GM21390 (cell line): ENCODE measurements around the gene PRDX6.
"Not testable (repeated sequence)": the region's sequence is repeated elsewhere in the genome, so short reads cannot be mapped to it uniquely, and the experiment has no call there.

ENCODE experiments used
- ATAC-seq: cut with Tn5 transposase; IDR thresholded peaks from one replicate; pipeline ENCODE4 v1.9.1; 2021; ENCODE audit not compliant: unreplicated experiment

The PRDX6 gene

GRCh38 chr1:173495609-173496267, 18.6 kb downstream of the PRDX6 start:
- ATAC-seq = no peak

GRCh38 chr1:173496757-173497320, 19.7 kb downstream of the PRDX6 start:
- ATAC-seq = no peak

GRCh38 chr1:173499729-173500128, 22.6 kb downstream of the PRDX6 start:
- ATAC-seq = no peak

GRCh38 chr1:173502104-173502503, 25.0 kb downstream of the PRDX6 start:
- ATAC-seq = no peak

GRCh38 chr1:173503391-173503790, 26.3 kb downstream of the PRDX6 start:
- ATAC-seq = no peak

- no peak for ATAC-seq
These were observed 27.1 kb downstream of the PRDX6 start for GRCh38 chr1:173504268-173504667.

- no peak for ATAC-seq
These were observed 28.3 kb downstream of the PRDX6 start for GRCh38 chr1:173505391-173505790.

GRCh38 chr1:173506437-173506836, 29.3 kb downstream of the PRDX6 start:
- ATAC-seq = no peak

GRCh38 chr1:173507205-173507846, 30.2 kb downstream of the PRDX6 start:
- no peak for ATAC-seq

- ATAC-seq = no peak
These were observed 30.7 kb downstream of the PRDX6 start for GRCh38 chr1:173507847-173508209.

GRCh38 chr1:173508541-173508940, 31.4 kb downstream of the PRDX6 start:
- ATAC-seq = no peak

GRCh38 chr1:173509797-173510196, 32.7 kb downstream of the PRDX6 start:
- no peak for ATAC-seq

GRCh38 chr1:173514503-173514902, 37.4 kb downstream of the PRDX6 start:
- ATAC-seq = not testable (repeated sequence)

- no peak for ATAC-seq
These were observed 43.7 kb downstream of the PRDX6 start for GRCh38 chr1:173520799-173521198.

- no peak for ATAC-seq
These were observed 46.2 kb downstream of the PRDX6 start for GRCh38 chr1:173523329-173523728.

- no peak for ATAC-seq
These were observed 48.8 kb downstream of the PRDX6 start for GRCh38 chr1:173525926-173526325.

GRCh38 chr1:173527151-173527826, 50.2 kb downstream of the PRDX6 start:
- ATAC-seq = no peak

GRCh38 chr1:173529106-173529505, 52.0 kb downstream of the PRDX6 start:
- ATAC-seq = no peak

- ATAC-seq = no peak
These were observed 53.9 kb downstream of the PRDX6 start for GRCh38 chr1:173530795-173531693.

- ATAC-seq = no peak
These were observed 55.1 kb downstream of the PRDX6 start for GRCh38 chr1:173532237-173532636.

- ATAC-seq = no peak
These were observed 59.1 kb downstream of the PRDX6 start for GRCh38 chr1:173536223-173536622.
